Measurements from ENCODE around the gene PI4K2A.

The PI4K2A gene

DNA sequence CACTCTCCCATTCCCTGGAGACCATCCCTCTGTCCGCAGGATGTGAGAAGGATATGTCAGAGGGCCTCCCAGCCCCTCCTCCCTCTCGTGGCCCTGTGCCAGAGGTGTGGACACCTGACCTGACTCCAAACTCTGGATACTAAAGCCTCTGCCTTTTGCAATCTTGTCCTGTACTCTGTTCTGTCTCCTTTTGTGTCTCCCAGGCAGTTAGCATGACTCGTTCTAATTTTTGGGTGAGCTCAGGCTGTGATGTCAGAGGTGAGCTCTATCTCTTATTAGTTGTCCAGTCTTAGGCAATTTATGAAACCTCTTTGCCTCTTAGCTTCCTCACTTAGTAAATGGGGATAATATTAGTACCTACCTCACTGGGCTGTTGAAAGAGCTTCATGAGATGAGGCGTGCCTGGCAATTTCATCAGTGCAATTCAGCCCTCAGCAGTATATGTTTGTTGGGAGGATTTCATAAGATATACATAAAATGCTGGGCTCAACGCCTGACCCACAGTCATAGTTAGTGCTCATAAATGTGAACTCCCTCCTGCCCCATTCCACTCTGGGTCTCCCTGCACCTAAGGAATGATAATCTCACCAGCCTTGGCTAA lies 84.0 kb downstream of the PI4K2A start:
- peak; percentile 40; the same call in 2 of the 3 replicates for ATAC-seq
- TF ChIP-seq ARNTL (CRISPR knock-in tag; IDR thresholded peaks at IDR 0.05; ENCODE audit: borderline replicate concordance, low read depth) (no peak), ZNF565 (CRISPR knock-in tag; conservative IDR thresholded peaks at IDR 0.05; ENCODE audit: low read depth) (no peak), ZNF8 (CRISPR knock-in tag; IDR thresholded peaks at IDR 0.05) (no peak), SNAI2 (CRISPR knock-in tag; IDR thresholded peaks at IDR 0.05) (no peak), ZFP3 (CRISPR knock-in tag; IDR thresholded peaks at IDR 0.05) (no peak), GLIS3 (CRISPR knock-in tag; IDR thresholded peaks at IDR 0.05) (no peak), ZC3H10 (CRISPR knock-in tag; IDR thresholded peaks at IDR 0.05) (no peak), TCF4 (CRISPR knock-in tag; IDR thresholded peaks at IDR 0.05; ENCODE audit: borderline replicate concordance) (no peak), ESRRG (CRISPR knock-in tag; IDR thresholded peaks at IDR 0.05) (no peak), RARB (CRISPR knock-in tag; IDR thresholded peaks at IDR 0.05) (no peak), CSDC2 (CRISPR knock-in tag; IDR thresholded peaks at IDR 0.05) (no peak), ZNF70 (CRISPR knock-in tag; IDR thresholded peaks at IDR 0.05) (no peak), ZFP30 (CRISPR knock-in tag; IDR thresholded peaks at IDR 0.05) (no peak), OSR1 (CRISPR knock-in tag; IDR thresholded peaks at IDR 0.05) (no peak), ISL1 (CRISPR knock-in tag; IDR thresholded peaks at IDR 0.05) (no peak)
- TF ChIP-seq, protein P1, sequence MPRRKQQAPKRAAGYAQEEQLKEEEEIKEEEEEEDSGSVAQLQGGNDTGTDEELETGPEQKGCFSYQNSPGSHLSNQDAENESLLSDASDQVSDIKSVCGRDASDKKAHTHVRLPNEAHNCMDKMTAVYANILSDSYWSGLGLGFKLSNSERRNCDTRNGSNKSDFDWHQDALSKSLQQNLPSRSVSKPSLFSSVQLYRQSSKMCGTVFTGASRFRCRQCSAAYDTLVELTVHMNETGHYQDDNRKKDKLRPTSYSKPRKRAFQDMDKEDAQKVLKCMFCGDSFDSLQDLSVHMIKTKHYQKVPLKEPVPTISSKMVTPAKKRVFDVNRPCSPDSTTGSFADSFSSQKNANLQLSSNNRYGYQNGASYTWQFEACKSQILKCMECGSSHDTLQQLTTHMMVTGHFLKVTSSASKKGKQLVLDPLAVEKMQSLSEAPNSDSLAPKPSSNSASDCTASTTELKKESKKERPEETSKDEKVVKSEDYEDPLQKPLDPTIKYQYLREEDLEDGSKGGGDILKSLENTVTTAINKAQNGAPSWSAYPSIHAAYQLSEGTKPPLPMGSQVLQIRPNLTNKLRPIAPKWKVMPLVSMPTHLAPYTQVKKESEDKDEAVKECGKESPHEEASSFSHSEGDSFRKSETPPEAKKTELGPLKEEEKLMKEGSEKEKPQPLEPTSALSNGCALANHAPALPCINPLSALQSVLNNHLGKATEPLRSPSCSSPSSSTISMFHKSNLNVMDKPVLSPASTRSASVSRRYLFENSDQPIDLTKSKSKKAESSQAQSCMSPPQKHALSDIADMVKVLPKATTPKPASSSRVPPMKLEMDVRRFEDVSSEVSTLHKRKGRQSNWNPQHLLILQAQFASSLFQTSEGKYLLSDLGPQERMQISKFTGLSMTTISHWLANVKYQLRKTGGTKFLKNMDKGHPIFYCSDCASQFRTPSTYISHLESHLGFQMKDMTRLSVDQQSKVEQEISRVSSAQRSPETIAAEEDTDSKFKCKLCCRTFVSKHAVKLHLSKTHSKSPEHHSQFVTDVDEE (CRISPR knock-in tag; IDR thresholded peaks at IDR 0.05), result no peak
